Measurements from ENCODE around the gene TPM1. TPM values are rescaled to one million over a fixed set of nuclear protein-coding genes. Genes with fewer than 3 reads are reported as not detected.

TPM1 gene
- total RNA-seq, 1 experiment from 2014 or later, result 748 TPM

GRCh38 chr15:63090887-63091286 is 48.3 kb downstream of the TPM1 start:
- 0 out of 7 replicates have a peak overlapping the region, but pooled peaks of 1 of the 3 experiments have one; percentile 23 for H3K27ac Mint-ChIP-seq
- H3K9me3 ChIP-seq (ENCODE audit: control insufficient read depth, low read depth, low read length), result no peaks in the 10 kb centered on the region
- H2BK15ac ChIP-seq (ENCODE audit: low read depth, low read length), result no peak overlapping the region
- H2BK12ac ChIP-seq (ENCODE audit: insufficient read length, low read depth, low read length), result no peak overlapping the region
- H3K4me1 ChIP-seq (ENCODE audit: insufficient read depth, low read length), result peaks cover 20% of the 10 kb centered on the region; the same call in 1 of the 2 replicates
- no peak overlapping the region for H2BK120ac ChIP-seq (ENCODE audit: low read depth, low read length, poor library complexity, severe bottlenecking)
- no peaks in the 10 kb centered on the region; a peak in 1 of 5 replicates for H3K9me3 Mint-ChIP-seq
- no peak overlapping the region for H2BK20ac ChIP-seq (ENCODE audit: low read depth, low read length, poor library complexity, severe bottlenecking)
- peaks cover 50 to 51% of the 10 kb centered on the region in 2 experiments for H3K4me1 Mint-ChIP-seq
- TF ChIP-seq, protein P1, sequence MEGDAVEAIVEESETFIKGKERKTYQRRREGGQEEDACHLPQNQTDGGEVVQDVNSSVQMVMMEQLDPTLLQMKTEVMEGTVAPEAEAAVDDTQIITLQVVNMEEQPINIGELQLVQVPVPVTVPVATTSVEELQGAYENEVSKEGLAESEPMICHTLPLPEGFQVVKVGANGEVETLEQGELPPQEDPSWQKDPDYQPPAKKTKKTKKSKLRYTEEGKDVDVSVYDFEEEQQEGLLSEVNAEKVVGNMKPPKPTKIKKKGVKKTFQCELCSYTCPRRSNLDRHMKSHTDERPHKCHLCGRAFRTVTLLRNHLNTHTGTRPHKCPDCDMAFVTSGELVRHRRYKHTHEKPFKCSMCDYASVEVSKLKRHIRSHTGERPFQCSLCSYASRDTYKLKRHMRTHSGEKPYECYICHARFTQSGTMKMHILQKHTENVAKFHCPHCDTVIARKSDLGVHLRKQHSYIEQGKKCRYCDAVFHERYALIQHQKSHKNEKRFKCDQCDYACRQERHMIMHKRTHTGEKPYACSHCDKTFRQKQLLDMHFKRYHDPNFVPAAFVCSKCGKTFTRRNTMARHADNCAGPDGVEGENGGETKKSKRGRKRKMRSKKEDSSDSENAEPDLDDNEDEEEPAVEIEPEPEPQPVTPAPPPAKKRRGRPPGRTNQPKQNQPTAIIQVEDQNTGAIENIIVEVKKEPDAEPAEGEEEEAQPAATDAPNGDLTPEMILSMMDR (conservative IDR thresholded peaks at IDR 0.05), result no peak
- H3K23me2 ChIP-seq (ENCODE audit: insufficient read length, low read depth, low read length, poor library complexity, severe bottlenecking), result no peaks in the 10 kb centered on the region
- H3K4me2 ChIP-seq (ENCODE audit: insufficient read depth, insufficient read length, low read length), result no peak overlapping the region
- H3K79me1 ChIP-seq (ENCODE audit: insufficient read depth, low read depth, low read length, poor library complexity, severe bottlenecking), result no peaks in the 10 kb centered on the region
- H4K20me1 ChIP-seq (ENCODE audit: control insufficient read depth, insufficient read depth, insufficient read length), result no peaks in the 10 kb centered on the region
- H4K5ac ChIP-seq (ENCODE audit: insufficient read length, low read depth, low read length), result no peak overlapping the region
- no peak overlapping the region for H3K4me3 Mint-ChIP-seq
- H3K56ac ChIP-seq (ENCODE audit: insufficient read length, low read depth, low read length), result no peak overlapping the region
- H3K14ac ChIP-seq (ENCODE audit: insufficient read depth, low read length), result no peak overlapping the region
- no peaks in the 10 kb centered on the region for H3K79me2 ChIP-seq (ENCODE audit: insufficient read depth, low read length)
- H2AK5ac ChIP-seq (ENCODE audit: insufficient read length, low read length), result no peak overlapping the region
- no peak for DNase-seq
- H2AFZ ChIP-seq (ENCODE audit: low read length), result no peak overlapping the region
- no peak overlapping the region for H3K27ac ChIP-seq (ENCODE audit: insufficient read length, low read depth, low read length)
- no peak overlapping the region for H4K8ac ChIP-seq (replicated peaks; ENCODE audit: insufficient read length, low read depth, low read length)
- H3K27me3 ChIP-seq (ENCODE audit: insufficient read depth, low read length), result no peaks in the 10 kb centered on the region
- H3K4ac ChIP-seq (ENCODE audit: low read depth, low read length), result no peak overlapping the region
- H3K9ac ChIP-seq (ENCODE audit: extremely low read depth, insufficient read length, low read length), result no peak overlapping the region
- no peak overlapping the region for H3T11ph ChIP-seq (ENCODE audit: low read length)
- no peaks in the 10 kb centered on the region for H3K27me3 Mint-ChIP-seq (ENCODE audit: low read depth)
- no peak overlapping the region for H4K91ac ChIP-seq (ENCODE audit: insufficient read length, low read depth, low read length)
- H3K18ac ChIP-seq (ENCODE audit: insufficient read length, low read depth, low read length), result peak overlapping the region; percentile 35
- H2BK5ac ChIP-seq (ENCODE audit: insufficient read length, low read length), result no peak overlapping the region
- H3K36me3 Mint-ChIP-seq (ENCODE audit: insufficient read depth in 1 of 3, low read depth in 3 of 3), result no peaks in the 10 kb centered on the region; a peak in 1 of 7 replicates
- no peak overlapping the region for H3K23ac ChIP-seq (ENCODE audit: insufficient read length, low read depth, low read length)
- WGBS (ENCODE audit: extremely low coverage, insufficient read length, low lambda C conversion rate), result no CpG with 5 or more reads among the region's 10 CpGs

Data from H9 (cell line).